ENCODE results near the gene TBC1D12. TPM values are rescaled to one million over a fixed set of nuclear protein-coding genes. Genes with fewer than 3 reads are reported as not detected.

The TBC1D12 gene
- total RNA-seq, 6 experiments from 2014 or later: 4.9 to 7.1 (median 5.4) TPM

GRCh38 chr10:94407668-94408067 lies 5.3 kb downstream of the TBC1D12 start:
- Mint-ChIP-seq H3K36me3 (ENCODE audit: low read depth) (no peaks in the 10 kb centered on the region), H3K27ac (no peak overlapping the region), H3K9me3 (no peaks in the 10 kb centered on the region), H3K4me1 (ENCODE audit: low read depth) (peaks cover 49% of the 10 kb centered on the region), H3K27me3 (ENCODE audit: insufficient read depth) (no peaks in the 10 kb centered on the region), H3K4me3 (no peak overlapping the region)
- DNase-seq: no peak
- TF ChIP-seq CTCF (IDR thresholded peaks at IDR 0.05): no peak

- Mint-ChIP-seq H3K27ac (no peak overlapping the region), H3K4me3 (no peak overlapping the region), H3K36me3 (ENCODE audit: low read depth) (no peaks in the 10 kb centered on the region), H3K4me1 (ENCODE audit: low read depth) (peaks cover 59% of the 10 kb centered on the region), H3K9me3 (no peaks in the 10 kb centered on the region), H3K27me3 (ENCODE audit: insufficient read depth) (no peaks in the 10 kb centered on the region)
- no peak for DNase-seq
- no peak for TF ChIP-seq CTCF (IDR thresholded peaks at IDR 0.05)
Observed at GRCh38 chr10:94409021-94409657, 6.8 kb downstream of the TBC1D12 start.

GRCh38 chr10:94411304-94411703 lies 9.0 kb downstream of the TBC1D12 start:
- TF ChIP-seq CTCF (IDR thresholded peaks at IDR 0.05): no peak
- no peaks in the 10 kb centered on the region for H3K9me3 Mint-ChIP-seq
- no peaks in the 10 kb centered on the region for H3K36me3 Mint-ChIP-seq (ENCODE audit: low read depth)
- no peak overlapping the region for H3K27ac Mint-ChIP-seq
- no peaks in the 10 kb centered on the region for H3K27me3 Mint-ChIP-seq (ENCODE audit: insufficient read depth)
- no peak for DNase-seq
- no peak overlapping the region for H3K4me3 Mint-ChIP-seq
- H3K4me1 Mint-ChIP-seq (ENCODE audit: low read depth): peaks cover 43% of the 10 kb centered on the region

GRCh38 chr10:94412449-94412848 lies 10.1 kb downstream of the TBC1D12 start:
- Mint-ChIP-seq H3K9me3 (no peaks in the 10 kb centered on the region), H3K36me3 (ENCODE audit: low read depth) (no peaks in the 10 kb centered on the region), H3K27me3 (ENCODE audit: insufficient read depth) (no peaks in the 10 kb centered on the region), H3K27ac (peak overlapping the region; percentile 33; the same call in 1 of the 2 replicates), H3K4me1 (ENCODE audit: low read depth) (peaks cover 48% of the 10 kb centered on the region), H3K4me3 (peak overlapping the region; percentile 34)
- TF ChIP-seq CTCF (IDR thresholded peaks at IDR 0.05): no peak
- peak; percentile 8 for DNase-seq

- Mint-ChIP-seq H3K36me3 (ENCODE audit: low read depth) (no peaks in the 10 kb centered on the region), H3K4me3 (no peak overlapping the region), H3K27me3 (ENCODE audit: insufficient read depth) (no peaks in the 10 kb centered on the region), H3K27ac (no peak overlapping the region), H3K4me1 (ENCODE audit: low read depth) (peaks cover 47% of the 10 kb centered on the region), H3K9me3 (no peaks in the 10 kb centered on the region)
- TF ChIP-seq CTCF (IDR thresholded peaks at IDR 0.05): no peak
- DNase-seq: no peak
Observed at GRCh38 chr10:94413361-94413760, 11.0 kb downstream of the TBC1D12 start.
